SK-N-SH treated with all-trans-retinoic acid at 6 μM for 48 hours (cell line): ENCODE results near the gene ERI3.

Experiments used
- ATAC-seq: fragments of 200-7000 bp; cut with Tn5 transposase; 3 replicates; pipeline ENCODE4 v1.9.1; 2020; ENCODE audit warnings: mild to moderate bottlenecking, moderate library complexity
- ARNTL ChIP-seq: fragments of 450-650 bp; formaldehyde crosslinking; IDR thresholded peaks from 2 replicates; pipeline ENCODE4 v1.5.0; 2020; ENCODE audit warnings: low read depth, mild to moderate bottlenecking, moderate library complexity, borderline replicate concordance
- BACH2 ChIP-seq: fragments of 250-450 bp; sonication (Bioruptor Pico); IDR thresholded peaks from 2 replicates; pipeline ENCODE4 v1.9.0; 2021; ENCODE audit warnings: mild to moderate bottlenecking, borderline replicate concordance
- CSDC2 ChIP-seq: fragments of 250-450 bp; sonication (Bioruptor Pico); IDR thresholded peaks from 2 replicates; pipeline ENCODE4 v1.5.0; 2020; ENCODE audit warnings: mild to moderate bottlenecking, moderate library complexity
- CSRNP3 ChIP-seq: fragments of 250-450 bp; sonication (Bioruptor Pico); IDR thresholded peaks from 2 replicates; pipeline ENCODE4 v1.5.1; 2021; ENCODE audit warnings: mild to moderate bottlenecking, moderate library complexity
- ESRRG ChIP-seq: fragments of 250-450 bp; sonication (Bioruptor Pico); IDR thresholded peaks from 2 replicates; pipeline ENCODE4 v1.6.1; 2021; ENCODE audit warnings: mild to moderate bottlenecking
- GLIS3 ChIP-seq: fragments of 250-450 bp; sonication (Bioruptor Pico); IDR thresholded peaks from 2 replicates; pipeline ENCODE4 v1.5.0; 2020; ENCODE audit warnings: mild to moderate bottlenecking, moderate library complexity
- OSR1 ChIP-seq: fragments of 250-450 bp; sonication (Bioruptor Pico); IDR thresholded peaks from 2 replicates; pipeline ENCODE4 v1.8.0; 2022; ENCODE audit warnings: moderate library complexity, mild to moderate bottlenecking, inconsistent platforms
- PATZ1 ChIP-seq: fragments of 250-450 bp; sonication (Bioruptor Pico); IDR thresholded peaks from 2 replicates; pipeline ENCODE4 v1.8.0; 2020; ENCODE audit warnings: mild to moderate bottlenecking, moderate library complexity, borderline replicate concordance
- POU6F1 ChIP-seq: fragments of 250-450 bp; sonication (Bioruptor Pico); IDR thresholded peaks from 2 replicates; pipeline ENCODE4 v1.8.0; 2021; ENCODE audit warnings: low read depth, mild to moderate bottlenecking, moderate library complexity, borderline replicate concordance
- PPARA ChIP-seq: fragments of 250-450 bp; sonication (Bioruptor Pico); IDR thresholded peaks from 2 replicates; pipeline ENCODE4 v1.5.0; 2020; ENCODE audit warnings: mild to moderate bottlenecking, borderline replicate concordance
- RARB ChIP-seq: fragments of 250-450 bp; sonication (Bioruptor Pico); IDR thresholded peaks from 2 replicates; pipeline ENCODE4 v1.8.0; 2021; ENCODE audit warnings: mild to moderate bottlenecking, moderate library complexity
- SNAI2 ChIP-seq: fragments of 250-450 bp; sonication (Bioruptor Pico); IDR thresholded peaks from 2 replicates; pipeline ENCODE4 v1.5.0; 2020; ENCODE audit warnings: mild to moderate bottlenecking, moderate library complexity
- TCF4 ChIP-seq: fragments of 250-450 bp; sonication (Bioruptor Pico); IDR thresholded peaks from 2 replicates; pipeline ENCODE4 v1.8.0; 2021; ENCODE audit warnings: mild to moderate bottlenecking, moderate library complexity, borderline replicate concordance
- TOX ChIP-seq: fragments of 250-450 bp; sonication (Bioruptor Pico); IDR thresholded peaks from 2 replicates; pipeline ENCODE4 v1.8.0; 2021; ENCODE audit warnings: mild to moderate bottlenecking, moderate library complexity, borderline replicate concordance
- TSHZ2 ChIP-seq: fragments of 250-450 bp; sonication (Bioruptor Pico); IDR thresholded peaks from 2 replicates; pipeline ENCODE4 v1.5.0; 2020; ENCODE audit warnings: mild to moderate bottlenecking, moderate library complexity
- ZC3H10 ChIP-seq: fragments of 250-450 bp; sonication (Bioruptor Pico); IDR thresholded peaks from 2 replicates; pipeline ENCODE4 v1.5.1; 2021; ENCODE audit warnings: mild to moderate bottlenecking, moderate library complexity
- ZFP3 ChIP-seq: fragments of 250-450 bp; sonication (Bioruptor Pico); IDR thresholded peaks from 2 replicates; pipeline ENCODE4 v1.5.0; 2020; ENCODE audit warnings: mild to moderate bottlenecking, moderate library complexity
- ZFP30 ChIP-seq: fragments of 450-650 bp; formaldehyde crosslinking; IDR thresholded peaks from 2 replicates; pipeline ENCODE4 v1.5.0; 2022; ENCODE audit warnings: mild to moderate bottlenecking, moderate library complexity
- ZNF565 ChIP-seq: fragments of 450-650 bp; formaldehyde crosslinking; conservative IDR thresholded peaks from 2 replicates; pipeline ENCODE4 v1.5.0; 2020; ENCODE audit warnings: low read depth, mild to moderate bottlenecking, moderate library complexity
- ZNF8 ChIP-seq: fragments of 450-650 bp; formaldehyde crosslinking; IDR thresholded peaks from 2 replicates; pipeline ENCODE4 v1.5.0; 2020; ENCODE audit warnings: mild to moderate bottlenecking, moderate library complexity

The ERI3 gene

GRCh38 chr1:44220001-44220751 is 134.9 kb downstream of the ERI3 start:
- no peak for TF ChIP-seq BACH2
- ATAC-seq: no peak

- no peak for ATAC-seq
- TF ChIP-seq ZC3H10 (no peak), RARB (no peak), PATZ1 (CRISPR knock-in tag) (no peak), ZFP3 (CRISPR knock-in tag) (no peak), TOX (no peak), BACH2 (no peak), CSDC2 (CRISPR knock-in tag) (no peak), TCF4 (CRISPR knock-in tag) (no peak), ARNTL (no peak)
Observed at GRCh38 chr1:44219301-44219626, 135.8 kb downstream of the ERI3 start.

- ATAC-seq: no peak
- TF ChIP-seq POU6F1 (CRISPR knock-in tag) (no peak), CSRNP3 (CRISPR knock-in tag) (no peak), PATZ1 (CRISPR knock-in tag) (no peak), TSHZ2 (CRISPR knock-in tag) (no peak), SNAI2 (no peak), ARNTL (no peak), ESRRG (CRISPR knock-in tag) (no peak), CSDC2 (CRISPR knock-in tag) (no peak), OSR1 (CRISPR knock-in tag) (no peak), ZNF8 (no peak), ZFP3 (CRISPR knock-in tag) (no peak), GLIS3 (CRISPR knock-in tag) (no peak), PPARA (CRISPR knock-in tag) (no peak), ZFP30 (CRISPR knock-in tag) (no peak), ZNF565 (CRISPR knock-in tag) (no peak), TCF4 (CRISPR knock-in tag) (no peak), RARB (no peak), BACH2 (no peak)
Observed at GRCh38 chr1:44218503-44219300, 136.4 kb downstream of the ERI3 start.
